ENCODE results near the gene INO80. TPM values are rescaled to one million over a fixed set of nuclear protein-coding genes. Genes with fewer than 3 reads are reported as not detected.
A peak's percentile ranks its signal among the peaks of the same experiment; 100 is the strongest.

The INO80 gene
- total RNA-seq, 2 donors from 2014 or later: 27.2 to 64.4 TPM

GRCh38 chr15:40936709-40937666, 179.1 kb downstream of the INO80 start:
- no peak for DNase-seq (ENCODE audit: low spot score)

GRCh38 chr15:40936234-40936708, 179.8 kb downstream of the INO80 start:
- no peak overlapping the region for H3K27ac ChIP-seq

More at GRCh38 chr15:40936709-40937666, 179.1 kb downstream of the INO80 start:
- Histone ChIP-seq H3K9me3 (no peaks in the 10 kb centered on the region), H3K36me3 (no peaks in the 10 kb centered on the region), H3K27me3 (replicated peaks; ENCODE audit: insufficient read depth) (no peaks in the 10 kb centered on the region), H3K4me3 (no peak overlapping the region), H3K4me1 (ENCODE audit: control insufficient read depth in 1 of 2, low read depth in 2 of 2) (peaks cover 11 to 26% of the 10 kb centered on the region in 2 donors), H3K27ac (no peak overlapping the region)
- no peak for ATAC-seq (ENCODE audit: insufficient number of reproducible peaks, low FRiP score, low read depth)
- peak; percentile 10 for TF ChIP-seq CTCF (IDR thresholded peaks at IDR 0.05)

GRCh38 chr15:40934457-40934856, 181.6 kb downstream of the INO80 start:
- DNase-seq (ENCODE audit: low spot score) (no peak), ATAC-seq (ENCODE audit: insufficient number of reproducible peaks, low FRiP score, low read depth) (no peak)
- Histone ChIP-seq H3K4me3 (no peak overlapping the region), H3K9me3 (no peaks in the 10 kb centered on the region), H3K36me3 (no peaks in the 10 kb centered on the region), H3K27ac (no peak overlapping the region), H3K27me3 (replicated peaks; ENCODE audit: insufficient read depth) (peaks cover 13% of the 10 kb centered on the region), H3K4me1 (ENCODE audit: control insufficient read depth in 1 of 2, low read depth in 2 of 2) (peaks cover 18 to 31% of the 10 kb centered on the region in 2 donors)
- no peak for TF ChIP-seq CTCF (IDR thresholded peaks at IDR 0.05)

More at GRCh38 chr15:40936234-40936708, 179.8 kb downstream of the INO80 start:
- Histone ChIP-seq H3K9me3 (no peaks in the 10 kb centered on the region), H3K27me3 (replicated peaks; ENCODE audit: insufficient read depth) (no peaks in the 10 kb centered on the region), H3K4me1 (ENCODE audit: control insufficient read depth in 1 of 2, low read depth in 2 of 2) (peaks cover 11 to 26% of the 10 kb centered on the region in 2 donors), H3K4me3 (no peak overlapping the region), H3K36me3 (no peaks in the 10 kb centered on the region)
- TF ChIP-seq CTCF (IDR thresholded peaks at IDR 0.05): no peak
- no peak for DNase-seq (ENCODE audit: low spot score)
- no peak for ATAC-seq (ENCODE audit: insufficient number of reproducible peaks, low FRiP score, low read depth)

- H3K4me1 ChIP-seq (ENCODE audit: control insufficient read depth in 1 of 2, low read depth in 2 of 2): peaks cover 28 to 41% of the 10 kb centered on the region in 2 donors
- DNase-seq (ENCODE audit: low spot score): no peak
- no peaks in the 10 kb centered on the region for H3K9me3 ChIP-seq
- no peaks in the 10 kb centered on the region for H3K36me3 ChIP-seq
- no peak for TF ChIP-seq CTCF (IDR thresholded peaks at IDR 0.05)
- no peak overlapping the region for H3K4me3 ChIP-seq
- H3K27me3 ChIP-seq (replicated peaks; ENCODE audit: insufficient read depth): peaks cover 13% of the 10 kb centered on the region
- no peak overlapping the region for H3K27ac ChIP-seq
- ATAC-seq (ENCODE audit: insufficient number of reproducible peaks, low FRiP score, low read depth): no peak
Measured at GRCh38 chr15:40933517-40933902, 182.6 kb downstream of the INO80 start.
